GM15510 (cell line): ENCODE data around the gene SLC35B2.

Source experiments
- POLR2A ChIP-seq: IDR thresholded peaks from 3 replicates; pipeline ENCODE4 v1.6.1; 2011; ENCODE audit warnings: borderline replicate concordance; ENCODE audit not compliant: insufficient read length; ENCODE audit errors: extremely low read depth

SLC35B2 gene

GRCh38 chr6:44254191-44255104 lies 2.9 kb downstream of the SLC35B2 start:
- TF ChIP-seq POLR2A = peak; percentile 41

- TF ChIP-seq POLR2A = no peak
Observed at GRCh38 chr6:44253307-44254101, 3.8 kb downstream of the SLC35B2 start.

GRCh38 chr6:44251576-44252524 lies 5.5 kb downstream of the SLC35B2 start:
- TF ChIP-seq POLR2A = no peak

GRCh38 chr6:44250718-44251123 lies 6.6 kb downstream of the SLC35B2 start:
- TF ChIP-seq POLR2A = no peak

GRCh38 chr6:44250067-44250717 lies 7.1 kb downstream of the SLC35B2 start:
- no peak for TF ChIP-seq POLR2A

- TF ChIP-seq POLR2A = no peak
Observed at GRCh38 chr6:44249082-44249748, 8.1 kb downstream of the SLC35B2 start.

- no peak for TF ChIP-seq POLR2A
Observed at GRCh38 chr6:44248579-44248978, 8.7 kb downstream of the SLC35B2 start.

GRCh38 chr6:44247338-44248302 lies 9.7 kb downstream of the SLC35B2 start:
- TF ChIP-seq POLR2A = no peak

- TF ChIP-seq POLR2A = peak; percentile 100
Observed at GRCh38 chr6:44246663-44247337, 10.5 kb downstream of the SLC35B2 start, which contains the start of gene HSP90AB1. Gene HSP90AB1, plus strand, starts transcription at chr6:44247101. Its CDS starts 1,529 bp downstream, at chr6:44248630.

GRCh38 chr6:44245912-44246662 lies 11.2 kb downstream of the SLC35B2 start:
- peak; percentile 16 for TF ChIP-seq POLR2A

GRCh38 chr6:44245391-44245911 lies 11.9 kb downstream of the SLC35B2 start:
- no peak for TF ChIP-seq POLR2A
